Spleen (tissue), 11 donors: ENCODE results near the gene RCC1. TPM values are rescaled to one million over a fixed set of nuclear protein-coding genes. Genes with fewer than 3 reads are reported as not detected.
"Not testable (repeated sequence)": the region's sequence is repeated elsewhere in the genome, so short reads cannot be mapped to it uniquely, and the experiment has no call there.

Experiments used
- DNase-seq: peaks from one replicate; pipeline ENCODE4 v3.0.0-alpha.2; 2020
- H3K27ac ChIP-seq, 8 donors: fragments of 200-600 bp; sonication (generic) in 7 of 8; 1 replicate in 4 of 8; 2 replicates in 4 of 8; pipeline versions ENCODE4 v1.5.0 to v1.8.0; 2016 to 2021; ENCODE audit warnings: inconsistent platforms in 4 of 8, mild to moderate bottlenecking in 4 of 8, moderate library complexity in 1 of 8
- H3K27me3 ChIP-seq, 7 donors: fragments of 200-600 bp; sonication (generic) in 6 of 7; replicated peaks in 1 of 7; 1 replicate in 4 of 7; 2 replicates in 3 of 7; pipeline versions ENCODE4 v1.5.0 to v1.8.0; 2016 to 2021; ENCODE audit warnings: inconsistent platforms in 3 of 7, mild to moderate bottlenecking in 1 of 7
- H3K36me3 ChIP-seq, 6 donors: fragments of 200-600 bp; sonication (generic) in 5 of 6; 1 replicate in 4 of 6; 2 replicates in 2 of 6; pipeline versions ENCODE4 v1.5.0 to v1.8.0; 2016 to 2021; ENCODE audit warnings: inconsistent platforms in 2 of 6
- H3K4me1 ChIP-seq, 6 donors: fragments of 200-600 bp; sonication (generic) in 5 of 6; 1 replicate in 3 of 6; 2 replicates in 3 of 6; pipeline versions ENCODE4 v1.5.0 to v1.8.0; 2016 to 2021; ENCODE audit warnings: inconsistent platforms in 3 of 6
- H3K4me3 ChIP-seq, 8 donors: fragments of 200-600 bp; sonication (generic) in 7 of 8; 1 replicate in 4 of 8; 2 replicates in 4 of 8; pipeline versions ENCODE4 v1.5.0 to v1.8.0; 2016 to 2021; ENCODE audit warnings: inconsistent platforms in 4 of 8, mild to moderate bottlenecking in 4 of 8, moderate library complexity in 2 of 8
- H3K9me3 ChIP-seq, 8 donors: fragments of 200-600 bp; sonication (generic) in 7 of 8; 1 replicate in 4 of 8; 2 replicates in 4 of 8; pipeline versions ENCODE4 v1.5.0 to v1.8.0; 2016 to 2021; ENCODE audit warnings: inconsistent platforms in 4 of 8
- CTCF ChIP-seq, 11 experiments: fragments of 200-600 bp in 7 of 11; fragments of 450-650 bp in 4 of 11; sonication (generic) in 4 of 11; IDR thresholded peaks in 8 of 11; conservative IDR thresholded peaks in 3 of 11; 1 replicate in 7 of 11; 2 replicates in 4 of 11; pipeline versions ENCODE4 v1.4.0 to v1.8.0; 2016 to 2021; ENCODE audit warnings: antibody characterized with exemption in 11 of 11, inconsistent platforms in 4 of 11, mild to moderate bottlenecking in 1 of 11
- POLR2A ChIP-seq, 3 donors: fragments of 450-650 bp; IDR thresholded peaks; one replicate each; pipeline ENCODE4 v1.5.1; 2017; ENCODE audit warnings: antibody characterized with exemption in 3 of 3, mild to moderate bottlenecking in 1 of 3
- POLR2AphosphoS5 ChIP-seq, 3 donors: sonication (generic); formaldehyde crosslinking; IDR thresholded peaks; one replicate each; pipeline ENCODE4 v1.5.1; 2017; ENCODE audit warnings: antibody characterized with exemption in 3 of 3
- WGBS, 5 donors: extraction: QIAGEN DNeasy Blood & Tissue Kit in 3 of 5; methylation state at CpG; one replicate each; pipeline versions ENCODE4 v1.1.5 to v1.1.7; 2013 to 2018; 5-methylcytosine and 5-hydroxymethylcytosine counted together
- intact Hi-C: fragments of 100-400 bp; cut with DNase I; formaldehyde crosslinking; loops from one replicate; pipeline ENCODE4 v1.15.0; 2023; ENCODE audit warnings: low total_unique reads
- polyA plus RNA-seq, 3 donors: library from polyadenylated mRNA; stranded (reverse); fragments of 200-250 nt; gene quantifications; one replicate each; pipeline ENCODE4 v1.2.1, GENCODE V29; 2013
- total RNA-seq, 7 donors: library from RNA; depleted of rRNA in 3 of 7; stranded (reverse); fragments of >200 nt in 3 of 7; fragmentation: NEBNext Ultra II Directional in 4 of 7; extraction: Animal tissue kit (Norgen Biotek cat#: 25700) in 4 of 7; gene quantifications; one replicate each; pipeline versions ENCODE4 v1.1.0 to v1.2.1, GENCODE V29; 2016 to 2021
- donor health status: healthy with polysubstance abuse.
- donor health status: DM: no; HTN: no; CAD: no; lungs with moderate emphysema.
- donor health status: DM: no; HTN: no; CAD: no.
- donor health status: Bipolar disorder and iron deficiency.
- donor health status: healthy.
- donor health status: DM: no; HTN: no; CAD: no.
- donor health status: DM: yes; HTN: yes; CAD: no.

The RCC1 gene
- total and polyA plus RNA-seq, 10 donors = 15.1 to 29.0 (median 23.3) TPM

- no peaks in the 10 kb centered on the region for H3K27me3 ChIP-seq
- peaks cover 0 to 62% (median 53%) of the 10 kb centered on the region in 6 donors for H3K36me3 ChIP-seq
- intact Hi-C loops = no loop called here
- TF ChIP-seq POLR2AphosphoS5 (IDR thresholded peaks at IDR 0.05) (no peak), CTCF (IDR thresholded peaks at IDR 0.05 in 8 of 11, conservative IDR thresholded peaks at IDR 0.05 in 3 of 11) (no peak), POLR2A (IDR thresholded peaks at IDR 0.05) (no peak)
- H3K9me3 ChIP-seq = no peaks in the 10 kb centered on the region
- peak overlapping the region in 5 of 8 donors; percentile 72 to 93 (median 93) for H3K4me3 ChIP-seq
- peaks cover 16 to 59% (median 40%) of the 10 kb centered on the region in 6 donors for H3K4me1 ChIP-seq
- 67 to 86% (median 76%) methylated on average over 1 of the region's 1 CpG for WGBS, 5 donors
- no peak for DNase-seq
- H3K27ac ChIP-seq = peak overlapping the region in 3 of 8 donors; percentile 90 to 94 (median 92)
Observed at GRCh38 chr1:28579401-28579800, 73.6 kb downstream of the RCC1 start.

DNA sequence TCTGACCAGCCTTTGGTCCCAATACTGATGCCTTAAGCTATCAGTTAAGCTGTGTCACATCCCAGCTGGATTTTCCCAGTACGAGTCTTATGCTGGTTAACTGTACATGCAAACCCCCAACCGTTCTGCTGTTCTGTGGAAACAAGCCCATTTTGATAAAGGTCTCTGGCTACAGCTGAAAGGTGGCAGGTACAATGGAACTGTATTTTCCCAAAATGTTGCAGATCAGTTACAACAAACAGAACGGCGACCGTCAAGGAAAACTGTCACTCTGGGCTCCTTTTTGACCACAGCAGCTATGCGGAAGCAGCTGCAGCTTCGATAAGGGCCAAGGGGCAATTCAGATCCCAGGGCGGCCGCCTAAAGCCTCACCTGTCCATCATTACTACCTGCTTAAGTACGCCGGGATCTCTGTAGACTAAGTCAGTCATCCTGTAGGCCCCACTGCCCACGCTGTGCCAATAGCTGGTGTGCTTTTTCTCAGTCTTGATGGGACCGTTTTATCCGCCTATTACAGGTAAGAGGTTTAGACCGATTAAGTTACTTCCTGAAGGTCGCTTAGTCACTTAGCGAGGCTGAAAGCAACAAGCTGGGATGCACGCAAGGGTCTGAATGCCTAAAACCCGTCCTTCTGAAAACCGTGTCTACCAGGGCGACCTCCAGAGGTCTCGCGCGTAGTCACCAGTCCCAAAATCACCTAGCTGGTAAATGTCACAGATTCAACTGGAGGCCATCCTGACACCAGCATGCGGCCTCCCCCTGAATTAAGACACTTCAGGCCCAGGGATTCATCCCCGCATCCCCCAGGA, 75.1 kb downstream of the RCC1 start:
- peak; percentile 79 for DNase-seq
- Histone ChIP-seq H3K4me1 (peaks cover 16 to 59% (median 40%) of the 10 kb centered on the region in 6 donors), H3K27ac (peak overlapping the region; percentile 77 to 94 (median 91)), H3K9me3 (no peaks in the 10 kb centered on the region), H3K36me3 (peaks cover 0 to 47% (median 39%) of the 10 kb centered on the region in 6 donors), H3K27me3 (no peaks in the 10 kb centered on the region), H3K4me3 (peak overlapping the region; percentile 72 to 94 (median 92))
- TF ChIP-seq POLR2A (IDR thresholded peaks at IDR 0.05) = no peak
- WGBS, 5 donors = 0 to 2% (median 0%) methylated on average over 16 to 26 of the region's 26 CpGs
- intact Hi-C loops = loop anchor here (5.0 kb wide), 1 partner anchor 74 kb away; the partner anchor contains the start of gene RCC1

DNA sequence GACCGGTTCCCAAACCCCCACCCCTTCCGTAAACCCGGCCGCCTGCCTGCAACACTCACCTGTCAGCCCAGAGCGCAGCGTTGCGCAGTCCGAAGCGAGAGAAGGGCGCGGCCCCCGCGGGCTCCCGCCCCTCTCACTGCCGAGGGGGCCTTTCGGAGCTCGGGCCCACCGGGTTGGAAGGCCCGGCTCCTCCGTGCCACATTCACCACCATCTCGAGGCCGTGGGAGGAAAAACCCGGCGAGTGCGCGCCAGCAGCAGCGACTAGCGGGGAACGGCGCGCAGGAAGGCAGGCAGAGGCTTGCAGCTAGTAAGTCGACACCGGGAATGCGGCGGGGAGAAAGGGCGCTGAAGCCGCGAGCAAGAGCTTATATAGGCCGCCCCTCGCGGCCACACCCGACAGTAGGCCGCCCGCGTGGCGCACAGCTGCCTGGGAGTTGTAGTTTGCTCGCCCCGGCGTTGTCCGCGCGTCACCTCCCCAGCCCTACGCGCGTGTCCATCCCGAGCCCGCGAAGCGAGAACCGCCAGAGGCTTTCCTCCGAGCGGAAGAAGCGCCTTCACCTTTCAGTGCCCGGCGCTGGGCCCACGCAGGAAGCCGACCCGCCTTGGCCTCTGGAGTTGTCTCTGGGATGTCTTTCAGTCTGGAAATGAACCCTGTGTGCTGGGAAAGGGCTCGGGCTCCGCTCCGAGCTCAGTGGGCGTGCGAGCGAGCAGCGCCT, 75.8 kb downstream of the RCC1 start:
- peak overlapping the region; percentile 72 to 94 (median 92) for H3K4me3 ChIP-seq
- H3K27ac ChIP-seq = peak overlapping the region; percentile 77 to 94 (median 91)
- peaks cover 0 to 39% (median 35%) of the 10 kb centered on the region in 6 donors for H3K36me3 ChIP-seq
- 0 to 1% (median 0%) methylated on average over 34 to 75 of the region's 75 CpGs for WGBS, 5 donors
- H3K27me3 ChIP-seq = no peaks in the 10 kb centered on the region
- no peaks in the 10 kb centered on the region for H3K9me3 ChIP-seq
- peak; percentile 71 to 81 (median 81) for TF ChIP-seq POLR2A (IDR thresholded peaks at IDR 0.05)
- peak in 9 of 11 experiments; percentile 20 to 58 (median 37) for TF ChIP-seq CTCF (IDR thresholded peaks at IDR 0.05 in 8 of 11, conservative IDR thresholded peaks at IDR 0.05 in 3 of 11)
- peak; percentile 98 to 100 (median 100) for TF ChIP-seq POLR2AphosphoS5 (IDR thresholded peaks at IDR 0.05)
- peaks cover 19 to 59% (median 40%) of the 10 kb centered on the region in 6 donors for H3K4me1 ChIP-seq
- intact Hi-C loops = loop anchor here (5.0 kb wide), 1 partner anchor 74 kb away; the partner anchor contains the start of gene RCC1
- peak; percentile 98 for DNase-seq

DNA sequence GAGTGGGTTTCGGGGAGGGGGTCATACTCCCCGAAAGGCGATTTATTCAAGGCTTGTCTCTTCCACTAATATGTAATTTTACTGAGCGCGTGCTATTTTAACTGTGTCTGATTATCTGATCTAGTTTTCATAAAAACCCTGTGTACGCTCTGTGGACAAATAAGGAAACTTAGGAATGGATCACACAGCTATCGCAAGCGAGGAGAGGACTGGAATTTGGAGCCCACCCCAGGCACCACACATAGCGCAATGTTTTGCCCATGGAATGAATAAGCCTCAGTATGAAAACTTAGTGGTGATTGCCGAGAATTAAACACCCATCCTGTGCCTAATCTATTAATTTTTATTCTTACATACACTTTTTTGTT, 76.4 kb downstream of the RCC1 start:
- Histone ChIP-seq H3K4me3 (peak overlapping the region; percentile 72 to 94 (median 92)), H3K4me1 (peaks cover 22 to 54% (median 40%) of the 10 kb centered on the region in 6 donors), H3K36me3 (peaks cover 0 to 34% (median 30%) of the 10 kb centered on the region in 6 donors), H3K27ac (peak overlapping the region; percentile 77 to 94 (median 91)), H3K27me3 (no peaks in the 10 kb centered on the region), H3K9me3 (no peaks in the 10 kb centered on the region)
- TF ChIP-seq CTCF (IDR thresholded peaks at IDR 0.05 in 8 of 11, conservative IDR thresholded peaks at IDR 0.05 in 3 of 11) (no peak), POLR2AphosphoS5 (IDR thresholded peaks at IDR 0.05) (no peak), POLR2A (IDR thresholded peaks at IDR 0.05) (no peak)
- 1 to 4% (median 1%) methylated on average over 10 of the region's 10 CpGs for WGBS, 5 donors
- DNase-seq = no peak
- intact Hi-C loops = loop anchor here (5.0 kb wide), 1 partner anchor 75 kb away; the partner anchor contains the start of gene RCC1

DNA sequence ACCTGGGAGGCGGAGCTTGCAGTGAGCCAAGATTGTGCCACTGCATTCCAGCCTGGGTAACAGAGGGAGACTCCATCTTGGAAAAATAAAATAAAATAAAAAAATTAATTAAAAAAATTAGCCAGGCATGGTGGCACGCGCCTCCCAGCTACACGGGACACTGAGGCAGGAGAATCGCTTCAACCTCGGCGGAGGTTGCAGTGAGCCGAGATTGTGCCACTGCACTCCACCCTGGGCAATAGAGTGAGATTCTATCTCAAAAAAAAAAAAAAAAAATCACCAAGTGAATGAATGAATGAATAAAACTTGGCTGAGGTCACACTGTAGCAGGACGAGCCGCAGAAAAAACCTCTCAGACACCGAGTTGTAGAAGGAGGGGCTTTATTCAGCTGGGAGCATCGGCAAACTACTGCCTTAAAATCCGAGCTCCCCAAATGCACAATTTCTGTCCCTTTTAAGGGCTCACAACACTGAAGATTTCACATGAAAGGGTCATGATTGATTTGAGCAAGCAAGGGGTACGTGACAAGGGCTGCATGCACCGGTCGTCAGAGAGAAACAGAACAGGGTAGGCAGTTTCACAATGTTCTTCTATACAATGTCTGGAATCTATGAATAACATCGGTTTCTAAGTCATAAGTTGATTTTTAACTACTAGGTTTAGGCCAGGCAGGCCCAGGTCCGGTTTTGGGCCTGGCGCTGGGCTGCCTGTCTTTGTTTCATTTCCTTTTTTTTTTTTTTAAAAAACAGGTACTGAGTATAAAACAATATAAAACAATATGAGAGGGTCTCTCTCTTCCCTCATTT, 80.9 kb downstream of the RCC1 start:
- DNase-seq, H3K9me3 ChIP-seq, intact Hi-C loops, H3K36me3 ChIP-seq, H3K4me3 ChIP-seq, H3K27me3 ChIP-seq: not testable (repeated sequence)
- whole genome bisulfite sequencing, 5 donors = 84 to 91% (median 89%) methylated on average over 19 of the region's 19 CpGs
- Histone ChIP-seq H3K4me1 (peaks cover 7 to 33% (median 13%) of the 10 kb centered on the region in 6 donors), H3K27ac (peak overlapping the region in 4 of 8 donors; percentile 8 to 54 (median 33))
